Stimulated activated CD8-positive, alpha-beta memory T cell treated with anti-CD3 and anti-CD28 coated beads, Interleukin-12 subunit alpha, Interleukin-12 subunit beta, amount 100 ng/mL, for 4 hours (primary cell): ENCODE data around the gene CAPZA1.

Experiments
- DNase-seq: peaks from one replicate; pipeline ENCODE4 v3.0.0-alpha.2; 2020; ENCODE audit warnings: low read depth

Gene CAPZA1

DNA sequence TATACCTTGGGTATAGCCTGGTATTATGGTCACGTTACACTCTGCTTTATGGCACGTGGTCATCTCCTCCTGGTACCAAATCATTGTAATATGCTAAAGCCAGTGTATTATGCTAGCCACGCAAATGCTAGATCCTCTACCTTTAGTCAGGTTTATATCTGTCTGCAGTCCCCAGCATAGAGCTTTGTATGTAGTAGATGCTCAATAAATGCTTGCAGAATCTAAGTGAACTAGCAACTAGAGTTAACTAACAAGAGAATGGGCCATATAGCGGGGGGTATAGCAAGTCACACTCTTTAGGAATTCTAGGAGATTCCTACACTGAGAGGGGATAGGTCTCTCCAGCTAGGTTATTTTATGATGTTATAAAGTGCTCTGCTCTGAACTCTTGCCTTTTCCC is 57.9 kb downstream of the CAPZA1 start:
- DNase-seq = no peak

- DNase-seq = no peak
Measured at GRCh38 chr1:112678605-112679004, 59.0 kb downstream of the CAPZA1 start.

GRCh38 chr1:112685913-112686312 is 66.3 kb downstream of the CAPZA1 start:
- no peak for DNase-seq

GRCh38 chr1:112686417-112686816 is 66.8 kb downstream of the CAPZA1 start:
- DNase-seq = no peak

DNA sequence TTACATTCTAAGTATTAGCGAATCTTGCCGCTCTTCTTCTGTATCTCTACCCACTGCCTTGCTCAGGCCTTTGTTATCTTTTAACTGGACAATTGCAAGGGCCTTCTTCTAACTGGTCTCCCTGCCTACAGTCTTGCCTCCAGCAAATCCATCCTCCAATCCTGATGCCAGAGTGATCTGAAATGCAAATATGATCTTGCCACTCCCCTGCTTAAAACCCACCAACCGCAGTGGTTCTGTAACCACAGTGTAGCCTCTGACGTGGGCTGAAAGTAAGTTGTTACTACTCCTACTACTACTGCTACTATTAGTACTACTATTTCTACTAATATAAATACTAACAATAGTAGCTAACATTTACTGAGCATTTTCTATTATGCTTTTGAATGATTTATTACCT is 67.2 kb downstream of the CAPZA1 start:
- DNase-seq = no peak

DNA sequence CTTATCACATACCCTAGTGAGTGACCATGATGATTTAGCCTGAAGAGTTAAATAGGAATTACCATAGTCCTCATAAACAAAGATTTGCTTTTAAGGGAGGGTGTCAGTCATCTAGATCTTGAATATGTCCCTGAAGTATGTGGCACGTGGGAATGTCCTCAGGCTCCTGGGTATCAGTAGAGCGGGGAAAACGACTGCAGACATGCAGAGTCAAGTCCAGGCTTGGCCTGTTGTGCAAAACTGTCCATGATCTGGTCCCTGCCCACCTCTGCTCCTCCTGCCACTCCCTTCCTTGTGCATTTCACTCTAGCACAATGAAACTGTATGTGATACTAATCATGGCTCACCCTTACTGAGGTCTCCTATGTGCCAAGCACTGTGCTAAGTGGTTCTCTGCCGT is 67.7 kb downstream of the CAPZA1 start:
- no peak for DNase-seq

GRCh38 chr1:112687785-112688496 is 68.3 kb downstream of the CAPZA1 start:
- no peak for DNase-seq

DNA sequence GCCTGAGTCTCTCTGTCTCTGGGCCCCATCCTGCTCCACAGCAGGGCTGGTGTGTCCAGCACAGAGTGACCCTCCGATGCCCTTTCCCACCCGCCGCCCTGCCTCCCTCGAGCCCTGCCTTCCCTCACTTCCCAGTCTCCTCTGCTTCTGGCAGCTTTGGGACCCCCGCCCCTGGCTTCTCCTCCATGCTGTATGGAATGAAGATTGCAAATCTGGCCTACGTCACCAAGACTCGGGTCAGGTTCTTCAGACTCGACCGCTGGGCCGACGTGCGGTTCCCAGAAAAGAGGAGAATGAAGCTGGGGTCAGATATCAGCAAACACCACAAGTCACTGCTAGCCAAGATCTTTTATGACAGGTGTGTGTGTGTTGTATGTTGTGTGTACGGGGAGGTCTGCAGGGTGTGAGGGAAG is 69.2 kb downstream of the CAPZA1 start:
- no peak for DNase-seq

- no peak for DNase-seq
Measured at GRCh38 chr1:112689196-112689841, 69.7 kb downstream of the CAPZA1 start.

DNA sequence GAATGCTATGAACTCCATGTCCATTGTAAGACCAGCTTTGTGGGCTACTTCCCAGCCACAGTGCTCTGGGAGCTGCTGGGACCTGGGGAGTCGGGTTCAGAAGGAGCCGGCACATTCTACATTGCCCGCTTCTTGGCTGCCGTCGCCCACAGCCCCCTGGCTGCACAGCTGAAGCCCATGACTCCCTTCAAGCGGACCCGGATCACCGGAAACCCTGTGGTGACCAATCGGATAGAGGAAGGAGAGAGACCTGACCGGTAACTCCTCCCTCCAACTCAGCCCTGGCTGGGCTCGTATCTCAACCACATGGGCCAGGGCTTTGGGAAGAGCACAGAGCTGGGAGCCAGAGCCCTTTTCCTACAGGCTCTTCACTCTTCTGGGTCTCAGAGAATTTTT is 70.2 kb downstream of the CAPZA1 start:
- DNase-seq = no peak

GRCh38 chr1:112692681-112693080 is 73.0 kb downstream of the CAPZA1 start:
- no peak for DNase-seq

GRCh38 chr1:112693821-112694220 is 74.2 kb downstream of the CAPZA1 start:
- DNase-seq = no peak

DNA sequence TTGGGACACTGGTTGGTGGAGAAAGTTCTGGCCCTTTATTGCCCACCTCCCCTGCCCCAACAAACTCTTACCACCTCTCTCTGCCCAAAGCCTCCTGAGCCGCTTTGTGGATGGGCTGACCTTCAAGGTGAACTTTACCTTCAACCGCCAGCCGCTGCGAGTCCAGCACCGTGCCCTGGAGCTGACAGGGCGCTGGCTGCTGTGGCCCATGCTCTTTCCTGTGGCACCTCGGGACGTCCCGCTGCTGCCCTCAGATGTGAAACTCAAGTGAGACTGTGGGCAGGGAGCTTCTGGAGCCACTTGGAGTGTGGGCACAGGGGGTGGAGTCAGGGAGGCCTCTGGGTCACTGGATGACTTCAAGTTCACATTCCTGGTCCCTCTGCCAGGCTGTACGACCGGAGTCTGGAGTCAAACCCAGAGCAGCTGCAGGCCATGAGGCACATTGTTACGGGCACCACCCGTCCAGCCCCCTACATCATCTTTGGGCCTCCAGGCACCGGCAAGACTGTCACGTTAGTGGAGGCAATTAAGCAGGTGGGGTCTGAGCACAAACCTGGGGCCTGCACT is 74.8 kb downstream of the CAPZA1 start:
- DNase-seq = no peak

DNA sequence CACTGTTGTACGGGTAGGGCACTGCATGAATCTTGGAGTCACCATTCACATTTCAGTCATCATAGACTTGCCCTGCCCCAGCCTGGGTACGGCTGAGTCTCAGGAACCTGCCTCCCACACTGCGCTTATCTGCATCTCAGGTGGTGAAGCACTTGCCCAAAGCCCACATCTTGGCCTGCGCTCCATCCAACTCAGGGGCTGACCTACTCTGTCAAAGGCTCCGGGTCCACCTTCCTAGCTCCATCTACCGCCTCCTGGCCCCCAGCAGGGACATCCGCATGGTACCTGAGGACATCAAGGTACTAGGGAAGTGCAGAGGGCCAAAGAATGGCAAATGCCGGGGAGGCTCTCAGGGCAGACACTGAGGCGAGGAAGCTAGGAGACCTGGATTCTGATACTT is 75.6 kb downstream of the CAPZA1 start:
- DNase-seq = no peak

DNA sequence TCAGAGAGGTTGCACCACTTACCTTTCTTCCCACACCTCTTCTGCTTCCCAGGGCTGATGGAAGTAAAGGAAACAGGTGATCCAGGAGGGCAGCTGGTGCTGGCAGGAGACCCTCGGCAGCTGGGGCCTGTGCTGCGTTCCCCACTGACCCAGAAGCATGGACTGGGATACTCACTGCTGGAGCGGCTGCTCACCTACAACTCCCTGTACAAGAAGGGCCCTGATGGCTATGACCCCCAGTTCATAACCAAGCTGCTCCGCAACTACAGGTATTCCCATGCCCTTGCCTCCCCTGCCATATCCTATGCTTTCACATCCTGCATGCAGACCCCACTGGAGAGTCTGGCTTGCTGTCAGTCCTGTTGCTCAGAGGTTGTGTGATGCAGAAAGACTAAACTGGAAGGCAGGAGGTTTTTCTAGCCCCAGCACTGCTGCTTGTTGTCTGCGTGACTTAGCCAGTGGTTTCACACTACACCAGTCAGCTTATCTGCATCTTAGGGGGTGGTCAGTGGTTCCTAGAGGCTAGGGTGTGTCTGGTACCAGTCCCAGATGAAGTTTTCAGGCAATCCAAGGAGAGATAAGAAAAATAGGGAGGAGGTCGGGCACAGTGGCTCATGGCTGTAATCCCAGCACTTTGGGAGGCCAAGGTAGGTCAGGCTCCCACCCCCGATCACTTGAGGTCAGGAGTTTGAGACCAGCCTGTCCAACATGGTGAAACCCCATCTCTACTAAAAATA is 77.1 kb downstream of the CAPZA1 start:
- no peak for DNase-seq

- DNase-seq = no peak
Measured at GRCh38 chr1:112697781-112698201, 78.2 kb downstream of the CAPZA1 start.

GRCh38 chr1:112698366-112699310 is 79.0 kb downstream of the CAPZA1 start:
- DNase-seq = no peak

DNA sequence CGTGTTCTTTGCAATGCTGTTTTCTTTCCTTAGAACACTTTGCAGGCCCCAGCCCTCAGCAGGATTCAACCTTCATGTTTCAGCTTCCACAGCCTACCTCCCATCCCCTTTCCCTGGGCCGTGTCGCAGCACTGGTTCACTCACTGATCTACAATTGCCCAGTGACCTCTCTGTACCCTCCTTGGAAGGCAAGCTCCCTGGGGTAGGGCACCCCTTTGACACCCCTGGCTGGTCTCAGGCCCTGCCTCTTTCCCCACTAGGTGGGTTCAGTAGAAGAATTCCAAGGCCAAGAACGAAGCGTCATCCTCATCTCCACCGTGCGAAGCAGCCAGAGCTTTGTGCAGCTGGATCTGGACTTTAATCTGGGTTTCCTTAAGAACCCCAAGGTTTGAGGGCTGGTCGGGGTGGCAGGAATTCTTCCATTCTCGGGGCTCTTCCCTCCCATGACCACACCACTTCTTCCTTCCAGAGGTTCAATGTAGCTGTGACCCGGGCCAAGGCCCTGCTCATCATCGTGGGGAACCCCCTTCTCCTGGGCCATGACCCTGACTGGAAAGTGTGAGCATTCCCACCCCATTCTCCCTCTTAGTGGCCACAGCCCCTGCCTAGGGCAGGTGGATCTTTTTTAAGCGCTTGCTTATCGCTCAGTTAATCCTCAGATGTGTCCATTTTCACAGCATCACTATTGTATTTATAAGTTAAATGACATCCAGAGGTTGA is 80.0 kb downstream of the CAPZA1 start:
- no peak for DNase-seq

DNA sequence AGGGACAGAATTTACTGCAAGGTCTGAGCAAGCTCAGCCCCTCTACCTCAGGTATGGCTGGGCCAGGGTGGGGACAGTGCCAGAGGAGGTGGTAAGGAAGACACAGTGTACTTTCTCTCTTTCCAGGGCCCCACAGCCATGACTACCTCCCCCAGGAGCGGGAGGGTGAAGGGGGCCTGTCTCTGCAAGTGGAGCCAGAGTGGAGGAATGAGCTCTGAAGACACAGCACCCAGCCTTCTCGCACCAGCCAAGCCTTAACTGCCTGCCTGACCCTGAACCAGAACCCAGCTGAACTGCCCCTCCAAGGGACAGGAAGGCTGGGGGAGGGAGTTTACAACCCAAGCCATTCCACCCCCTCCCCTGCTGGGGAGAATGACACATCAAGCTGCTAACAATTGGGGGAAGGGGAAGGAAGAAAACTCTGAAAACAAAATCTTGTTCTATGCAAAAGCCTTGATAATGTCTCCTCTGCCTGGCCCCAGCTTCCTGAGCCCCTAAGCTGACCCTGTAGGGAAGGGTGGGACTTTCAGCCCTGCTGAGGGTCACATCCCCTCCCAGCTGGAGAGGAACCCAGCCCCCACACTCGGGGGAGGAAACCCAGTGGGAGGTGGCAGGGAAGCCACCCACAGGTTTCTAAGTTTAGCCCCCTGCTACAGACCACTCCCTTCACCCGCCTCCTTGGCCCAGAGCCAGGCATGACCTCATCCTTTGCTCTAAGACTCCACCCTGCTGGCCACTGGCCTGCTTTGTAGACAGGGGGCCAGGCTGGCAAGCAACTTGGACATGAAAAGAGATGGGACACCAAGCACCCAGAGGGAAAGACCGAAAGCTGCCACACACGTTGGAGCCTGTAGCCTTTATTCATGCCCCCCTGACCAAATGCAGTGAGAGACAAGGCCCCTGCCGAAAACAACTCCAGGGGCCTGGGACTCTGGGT is 80.9 kb downstream of the CAPZA1 start:
- DNase-seq = peak; percentile 66
